GM12878 (cell line): ENCODE measurements around the gene KRT80. TPM values are rescaled to one million over a fixed set of nuclear protein-coding genes. Genes with fewer than 3 reads are reported as not detected.

Experiments
- ATAC-seq: fragments of 200-7000 bp; cut with Tn5 transposase; 3 replicates; pipeline ENCODE4 v1.9.1; 2020; ENCODE audit warnings: mild to moderate bottlenecking, moderate library complexity
- BruUV-seq: library from RNA; stranded (reverse); fragments of 400-500 nt; replicated peaks from 2 replicates; lab custom pipeline; 2021; lab: Mats Ljungman, UMichigan
- CTCF ChIA-PET: fragments of 300-600 bp; sonication (Branson Sonifier 250); formaldehyde crosslinking; extraction: SDS; loops from one replicate; lab custom pipeline; 2021; ENCODE audit warnings: inconsistent platforms; lab: Yijun Ruan, JAX
- POLR2A ChIA-PET: fragments of 350-600 bp; formaldehyde crosslinking; extraction: SDS; loops from one replicate; lab custom pipeline; 2021; ENCODE audit warnings: inconsistent platforms; lab: Charles Lee
- RAD21 ChIA-PET: fragments of 300-600 bp; sonication (Branson Sonifier 250); formaldehyde crosslinking; loops from one replicate; lab custom pipeline; 2023; ENCODE audit warnings: antibody characterized with exemption; ENCODE audit not compliant: unreplicated experiment; lab: Charles Lee
- SMC1A ChIA-PET: fragments of 300-600 bp; sonication (Branson Sonifier 250); formaldehyde crosslinking; loops from one replicate; lab custom pipeline; 2023; ENCODE audit not compliant: unreplicated experiment, uncharacterized antibody; lab: Charles Lee
- DNase-seq: peaks from one replicate; pipeline ENCODE4 v3.0.0-alpha.2; 2011; ENCODE audit warnings: low read depth, low spot score
- FAIRE-seq: peaks from 3 replicates; lab custom pipeline; 2011; peaks lifted over from hg19 to GRCh38; lab: Jason Lieb, UNC
- H2AFZ ChIP-seq: 2 replicates; pipeline ENCODE4 v1.6.0; 2011; ENCODE audit warnings: low read depth, low read length, control low read depth; ENCODE audit not compliant: control insufficient read depth
- H3K27ac ChIP-seq: 2 replicates; pipeline ENCODE4 v1.5.1; 2011; ENCODE audit warnings: control low read depth; ENCODE audit not compliant: control insufficient read depth, insufficient read depth
- H3K27me3 ChIP-seq, 2 experiments: replicated peaks in 1 of 2; 2 replicates each; pipeline versions ENCODE4 v1.6.0 to v1.6.1; 2011; ENCODE audit warnings: low read length in 1 of 2; ENCODE audit not compliant: control insufficient read depth in 2 of 2, insufficient read depth in 2 of 2
- H3K36me3 ChIP-seq, 2 experiments: 2 replicates each; pipeline ENCODE4 v1.5.1; 2011; ENCODE audit warnings: low read length in 1 of 2; ENCODE audit not compliant: control insufficient read depth in 2 of 2, insufficient read depth in 2 of 2
- H3K4me1 ChIP-seq: 2 replicates; pipeline ENCODE4 v1.6.1; 2011; ENCODE audit warnings: mild to moderate bottlenecking, low read length, moderate library complexity, mixed read lengths; ENCODE audit not compliant: control insufficient read depth, insufficient read depth
- H3K4me2 ChIP-seq: 2 replicates; pipeline ENCODE4 v1.6.0; 2011; ENCODE audit warnings: control low read depth; ENCODE audit not compliant: control insufficient read depth, insufficient read depth
- H3K4me3 ChIP-seq: fragments of 200-600 bp; sonication (generic); 2 replicates; pipeline ENCODE4 v1.5.1; 2016
- H3K79me2 ChIP-seq: 2 replicates; pipeline ENCODE4 v1.6.0; 2011; ENCODE audit warnings: low read length; ENCODE audit not compliant: control insufficient read depth, insufficient read depth
- H3K9ac ChIP-seq: 2 replicates; pipeline ENCODE4 v1.8.0; 2011; ENCODE audit warnings: low read length, control low read depth, mixed read lengths; ENCODE audit not compliant: control insufficient read depth, insufficient read depth
- H3K9me3 ChIP-seq: replicated peaks from 3 replicates; pipeline ENCODE4 v1.5.1; 2011; ENCODE audit warnings: mild to moderate bottlenecking, low read length; ENCODE audit not compliant: control insufficient read depth, insufficient read depth
- H4K20me1 ChIP-seq: 2 replicates; pipeline ENCODE4 v1.6.0; 2011; ENCODE audit not compliant: control insufficient read depth, insufficient read depth
- CBX5 ChIP-seq: sonication (generic); IDR thresholded peaks from 2 replicates; pipeline ENCODE4 v1.6.1; 2016; ENCODE audit warnings: low read depth, moderate library complexity, mild to moderate bottlenecking, inconsistent platforms
- EZH2 ChIP-seq: IDR thresholded peaks from 2 replicates; pipeline ENCODE4 v1.6.1; 2012; ENCODE audit warnings: low read depth, mild to moderate bottlenecking, control low read depth, inconsistent platforms, low read length, borderline replicate concordance; ENCODE audit not compliant: control insufficient read depth
- HDGF ChIP-seq: fragments of 450-650 bp; IDR thresholded peaks from 2 replicates; pipeline ENCODE4 v1.6.1; 2016; ENCODE audit warnings: antibody characterized with exemption
- KLF5 ChIP-seq: fragments of 450-650 bp; IDR thresholded peaks from 2 replicates; pipeline ENCODE4 v1.6.1; 2014; ENCODE audit warnings: mild to moderate bottlenecking; ENCODE audit not compliant: partially characterized antibody
- MXI1 ChIP-seq: fragments of 150-350 bp; IDR thresholded peaks from 2 replicates; pipeline ENCODE4 v1.6.1; 2011; ENCODE audit warnings: low read depth, mild to moderate bottlenecking, inconsistent platforms, low read length, improper control_type of control experiment
- NFIC ChIP-seq: IDR thresholded peaks from 2 replicates; pipeline ENCODE4 v1.6.1; 2012; ENCODE audit warnings: low read depth, mild to moderate bottlenecking, inconsistent platforms, low read length, moderate library complexity
- NR2C2 ChIP-seq: IDR thresholded peaks from 2 replicates; pipeline ENCODE4 v1.6.1; 2011; ENCODE audit warnings: borderline replicate concordance, low read depth; ENCODE audit not compliant: control insufficient read depth, insufficient read length
- POLR2AphosphoS5 ChIP-seq: IDR thresholded peaks from 2 replicates; pipeline ENCODE4 v1.6.1; 2011; ENCODE audit warnings: mild to moderate bottlenecking, low read length, inconsistent platforms
- STAT1 ChIP-seq: fragments of 450-650 bp; conservative IDR thresholded peaks from 2 replicates; pipeline ENCODE4 v1.6.1; 2014; ENCODE audit warnings: antibody characterized with exemption, mild to moderate bottlenecking
- STAT3 ChIP-seq: IDR thresholded peaks from 2 replicates; pipeline ENCODE4 v1.6.1; 2011; ENCODE audit warnings: low read depth, low read length, improper control_type of control experiment
- YBX1 ChIP-seq: fragments of 450-650 bp; IDR thresholded peaks from 2 replicates; pipeline ENCODE4 v1.6.1; 2016; ENCODE audit warnings: antibody characterized with exemption
- WGBS: methylation state at CpG from one replicate; pipeline ENCODE4 v1.1.6; 2016; ENCODE audit warnings: low lambda C conversion rate; ENCODE audit not compliant: insufficient replicate concordance, insufficient coverage; ENCODE audit errors: missing lambda C conversion rate; 5-methylcytosine and 5-hydroxymethylcytosine counted together
- in situ Hi-C: fragments of 300-500 bp; cut with MboI; formaldehyde crosslinking; loops from 9 replicates; pipeline ENCODE4 v1.14.3; 2018; ENCODE audit warnings: mixed read lengths
- intact Hi-C: fragments of 100-400 bp; cut with micrococcal nuclease; formaldehyde crosslinking; loops from one replicate; pipeline ENCODE4 v1.14.2; 2022; ENCODE audit not compliant: unreplicated experiment
- polyA plus RNA-seq, 11 experiments: library from polyadenylated mRNA; depleted of rRNA in 4 of 11; unstranded in 6 of 11; stranded (reverse) in 5 of 11; fragments of >200 nt; fragmentation: Nextera tagmentation in 4 of 11; fragmentation: Illumina TruSeq in 1 of 11; extraction: Ambion mirVana in 4 of 11; extraction: Trizol in 1 of 11; gene quantifications; 1 replicate in 1 of 11; 2 replicates in 10 of 11; pipeline versions ENCODE4 v1.2.1 to v1.2.3, GENCODE V29; 2011 to 2016; ENCODE audit warnings: inconsistent platforms in 2 of 11, missing spikeins in 2 of 11, low read depth in 1 of 11
- total RNA-seq, 4 experiments: library from RNA; depleted of rRNA in 3 of 4; stranded (reverse); fragments of >200 nt in 3 of 4; fragmentation: Illumina TruSeq in 1 of 4; extraction: Trizol in 1 of 4; gene quantifications; 2 replicates each; pipeline versions ENCODE4 v1.2.1 to v1.2.3, GENCODE V29; 2013 to 2021
- TF ChIP-seq, protein P1 (sequence below): fragments of 450-650 bp; IDR thresholded peaks from 2 replicates; pipeline ENCODE4 v1.6.1; 2016; ENCODE audit warnings: mild to moderate bottlenecking

Gene KRT80
- total and polyA plus RNA-seq, 10 of the 15 experiments (the other 5 are each of a cell fraction or from before 2014, with no cell fraction given): 0.01 TPM; not detected in 9

DNA sequence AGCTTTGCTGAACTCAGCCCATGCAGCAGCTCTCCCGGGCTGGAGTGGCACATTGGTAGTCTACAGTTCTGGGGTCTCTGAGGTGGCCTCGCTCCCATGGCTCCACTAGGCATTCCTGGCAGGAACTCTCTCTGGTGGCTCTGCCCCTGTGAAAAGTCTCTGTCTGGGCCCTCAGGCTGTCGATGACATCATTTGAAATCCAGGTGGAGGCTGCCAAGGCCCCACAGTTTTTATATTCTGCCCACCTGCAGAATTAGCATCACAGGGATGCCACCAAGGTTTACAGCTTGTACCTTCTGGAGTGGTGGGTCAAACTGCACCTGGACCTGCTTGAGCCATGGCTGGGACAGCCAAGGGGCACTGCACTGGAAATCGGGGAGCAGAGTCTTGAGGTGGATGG lies 31.6 kb downstream of the KRT80 start:
- FAIRE-seq (no peak), DNase-seq (no peak)
- H3K9ac ChIP-seq: no peak overlapping the region
- WGBS: 20% methylated on average over 4 of the region's 4 CpGs
- H4K20me1 ChIP-seq: no peaks in the 10 kb centered on the region
- TF ChIP-seq STAT3 (no peak), MXI1 (no peak), HDGF (no peak), STAT1 (no peak), YBX1 (no peak), KLF5 (no peak), EZH2 (no peak), NR2C2 (no peak), CBX5 (no peak), POLR2AphosphoS5 (no peak), NFIC (no peak)
- TF ChIP-seq, protein P1, sequence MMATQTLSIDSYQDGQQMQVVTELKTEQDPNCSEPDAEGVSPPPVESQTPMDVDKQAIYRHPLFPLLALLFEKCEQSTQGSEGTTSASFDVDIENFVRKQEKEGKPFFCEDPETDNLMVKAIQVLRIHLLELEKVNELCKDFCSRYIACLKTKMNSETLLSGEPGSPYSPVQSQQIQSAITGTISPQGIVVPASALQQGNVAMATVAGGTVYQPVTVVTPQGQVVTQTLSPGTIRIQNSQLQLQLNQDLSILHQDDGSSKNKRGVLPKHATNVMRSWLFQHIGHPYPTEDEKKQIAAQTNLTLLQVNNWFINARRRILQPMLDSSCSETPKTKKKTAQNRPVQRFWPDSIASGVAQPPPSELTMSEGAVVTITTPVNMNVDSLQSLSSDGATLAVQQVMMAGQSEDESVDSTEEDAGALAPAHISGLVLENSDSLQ: no peak
- TF ChIP-seq, all 136 proteins: peak for 0
- Histone ChIP-seq H3K36me3 (no peaks in the 10 kb centered on the region), H3K4me3 (no peak overlapping the region), H3K9me3 (no peaks in the 10 kb centered on the region), H3K4me2 (no peak overlapping the region), H3K27me3 (no peaks in the 10 kb centered on the region), H2AFZ (no peak overlapping the region), H3K4me1 (no peaks in the 10 kb centered on the region), H3K79me2 (no peaks in the 10 kb centered on the region), H3K27ac (no peak overlapping the region)
- in situ Hi-C loops (no loop called here), intact Hi-C loops (no loop called here)
- POLR2A ChIA-PET: no interaction called here
- RAD21 ChIA-PET: no interaction called here
- CTCF ChIA-PET: interaction anchor here (2.5 to 6.2 kb wide), 2 partner anchors 119 to 167 kb away, joined by 9 to 53 read pairs; no protein-coding TSS in a partner anchor
- SMC1A ChIA-PET: interaction anchor here (0.6 kb wide), 1 partner anchor 497 kb away, joined by 3 read pairs; no protein-coding TSS in a partner anchor
- no peak for ATAC-seq
- BruUV-seq: no TSS peak
